CMK (cell line): ENCODE data around the gene PPP1R15A.
"Not testable (repeated sequence)": the region's sequence is repeated elsewhere in the genome, so short reads cannot be mapped to it uniquely, and the experiment has no call there.

Experiments
- DNase-seq: peaks from one replicate; pipeline ENCODE4 v3.0.0-alpha.2; 2010; ENCODE audit warnings: low read depth

The PPP1R15A gene

DNA sequence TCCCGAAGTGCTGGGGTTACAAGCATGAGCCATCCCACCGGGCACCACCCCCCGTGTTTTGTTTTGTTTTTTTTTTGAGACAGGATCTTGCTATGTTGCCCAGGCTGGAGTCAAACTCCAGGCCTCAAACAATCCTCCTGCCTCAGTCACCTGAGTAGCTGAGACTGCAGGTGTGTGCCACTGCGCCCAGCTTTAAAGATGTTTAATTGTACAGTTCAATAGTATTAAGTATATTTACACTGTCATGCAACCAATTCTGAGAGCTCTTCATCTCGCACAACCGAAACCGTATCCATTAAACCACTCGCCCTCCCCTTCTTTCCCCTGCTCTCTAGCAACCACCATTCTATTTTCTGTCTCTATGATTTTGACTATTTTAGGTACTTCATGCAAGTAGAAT lies 43.5 kb downstream of the PPP1R15A start:
- no peak for DNase-seq

GRCh38 chr19:48918071-48918470 lies 45.9 kb downstream of the PPP1R15A start:
- no peak for DNase-seq

DNA sequence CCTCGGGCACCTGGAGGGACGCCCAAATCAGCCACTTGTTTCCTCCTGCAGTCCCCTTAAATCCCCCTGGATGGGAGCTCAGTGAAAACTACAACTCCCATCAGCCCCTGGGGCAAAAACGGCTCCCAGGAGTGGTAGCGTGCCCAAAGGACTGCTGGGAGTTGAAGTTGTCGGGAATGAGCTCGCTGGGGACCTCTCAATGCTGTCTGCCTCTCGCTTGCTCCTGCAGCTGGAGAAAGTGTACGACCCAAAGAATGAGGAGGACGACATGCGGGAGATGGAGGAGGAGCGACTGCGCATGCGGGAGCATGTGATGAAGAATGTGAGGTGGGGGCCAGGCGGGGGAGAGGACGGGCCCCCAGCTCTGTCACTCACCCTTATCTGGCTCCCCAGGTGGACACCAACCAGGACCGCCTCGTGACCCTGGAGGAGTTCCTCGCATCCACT lies 46.6 kb downstream of the PPP1R15A start:
- DNase-seq = no peak

DNA sequence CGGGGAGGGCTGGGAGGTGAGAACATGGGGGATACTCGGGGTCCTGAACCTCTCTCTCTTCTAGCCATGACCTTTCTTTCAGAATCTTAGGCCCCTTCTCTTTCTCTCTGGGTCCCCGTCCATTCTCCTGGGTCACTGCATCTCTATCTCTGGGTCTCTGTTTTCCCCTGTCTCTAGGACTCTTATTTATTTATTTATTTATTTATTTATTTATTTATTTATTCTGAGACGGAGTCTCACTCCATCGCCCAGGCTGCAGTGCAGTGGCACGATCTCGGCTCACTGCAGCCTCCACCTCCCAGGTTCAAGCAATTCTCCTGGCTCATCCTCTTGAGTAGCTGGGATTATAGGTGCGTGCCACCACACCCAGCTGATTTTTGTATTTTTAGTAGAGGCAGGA lies 47.0 kb downstream of the PPP1R15A start:
- DNase-seq = not testable (repeated sequence)

DNA sequence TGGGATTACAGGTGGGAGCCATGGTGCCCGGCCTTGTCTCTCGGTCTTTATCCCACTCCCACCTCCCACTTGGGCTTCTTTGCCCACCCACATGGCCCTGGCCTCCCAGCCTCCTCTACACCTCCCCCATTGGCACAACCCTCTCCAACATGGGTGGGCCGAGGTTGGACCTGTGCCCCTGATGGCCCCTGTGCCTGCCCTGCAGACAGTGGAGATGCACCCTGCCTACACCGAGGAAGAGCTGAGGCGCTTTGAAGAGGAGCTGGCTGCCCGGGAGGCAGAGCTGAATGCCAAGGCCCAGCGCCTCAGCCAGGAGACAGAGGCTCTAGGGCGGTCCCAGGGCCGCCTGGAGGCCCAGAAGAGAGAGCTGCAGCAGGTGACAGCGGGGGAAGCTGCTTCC lies 48.7 kb downstream of the PPP1R15A start:
- no peak for DNase-seq

- no peak for DNase-seq
Observed at GRCh38 chr19:48921721-48922500, 49.7 kb downstream of the PPP1R15A start.

DNA sequence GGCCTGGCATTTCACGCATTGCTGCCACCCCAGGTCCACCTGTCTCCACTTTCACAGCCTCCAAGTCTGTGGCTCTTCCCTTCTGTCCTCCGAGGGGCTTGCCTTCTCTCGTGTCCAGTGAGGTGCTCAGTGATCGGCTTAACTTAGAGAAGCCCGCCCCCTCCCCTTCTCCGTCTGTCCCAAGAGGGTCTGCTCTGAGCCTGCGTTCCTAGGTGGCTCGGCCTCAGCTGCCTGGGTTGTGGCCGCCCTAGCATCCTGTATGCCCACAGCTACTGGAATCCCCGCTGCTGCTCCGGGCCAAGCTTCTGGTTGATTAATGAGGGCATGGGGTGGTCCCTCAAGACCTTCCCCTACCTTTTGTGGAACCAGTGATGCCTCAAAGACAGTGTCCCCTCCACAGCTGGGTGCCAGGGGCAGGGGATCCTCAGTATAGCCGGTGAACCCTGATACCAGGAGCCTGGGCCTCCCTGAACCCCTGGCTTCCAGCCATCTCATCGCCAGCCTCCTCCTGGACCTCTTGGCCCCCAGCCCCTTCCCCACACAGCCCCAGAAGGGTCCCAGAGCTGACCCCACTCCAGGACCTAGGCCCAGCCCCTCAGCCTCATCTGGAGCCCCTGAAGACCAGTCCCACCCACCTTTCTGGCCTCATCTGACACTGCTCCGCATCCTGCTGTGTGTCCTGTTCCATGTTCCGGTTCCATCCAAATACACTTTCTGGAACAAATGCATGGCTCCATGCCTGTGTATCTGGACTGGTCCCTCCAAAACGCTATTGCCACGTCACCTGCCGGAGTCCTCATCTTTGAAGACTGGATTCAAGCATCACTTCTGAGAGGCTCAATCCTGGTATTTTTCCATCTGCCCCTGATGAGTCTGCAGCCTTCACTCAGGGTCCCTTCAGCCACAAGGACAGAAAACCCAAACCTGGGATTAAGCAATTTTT lies 50.6 kb downstream of the PPP1R15A start:
- DNase-seq = no peak

GRCh38 chr19:48925240-48925843 lies 53.1 kb downstream of the PPP1R15A start:
- no peak for DNase-seq
